HPDE6-E6E7 (cell line): ENCODE data around the gene TSPY9.
"Not testable (repeated sequence)": the region's sequence is repeated elsewhere in the genome, so short reads cannot be mapped to it uniquely, and the experiment has no call there.

Experiments used
- DNase-seq: peaks from one replicate; pipeline ENCODE4 v3.0.0; 2011; ENCODE audit warnings: missing footprints; ENCODE audit errors: extremely low spot score

The TSPY9 gene

GRCh38 chrY:9486967-9487366, at the start of gene TSPY9:
Gene TSPY9 (plus strand): TSS chrY:9487267. CDS start chrY:9487313, 46 bp downstream.
- not testable (repeated sequence) for DNase-seq

- not testable (repeated sequence) for DNase-seq
Observed at GRCh38 chrY:9466655-9467054, 20.4 kb upstream of the TSPY9 start, which contains the start of gene TSPY1. Gene TSPY1 (plus strand): TSS chrY:9466955. CDS start chrY:9467001, 46 bp downstream.

DNA sequence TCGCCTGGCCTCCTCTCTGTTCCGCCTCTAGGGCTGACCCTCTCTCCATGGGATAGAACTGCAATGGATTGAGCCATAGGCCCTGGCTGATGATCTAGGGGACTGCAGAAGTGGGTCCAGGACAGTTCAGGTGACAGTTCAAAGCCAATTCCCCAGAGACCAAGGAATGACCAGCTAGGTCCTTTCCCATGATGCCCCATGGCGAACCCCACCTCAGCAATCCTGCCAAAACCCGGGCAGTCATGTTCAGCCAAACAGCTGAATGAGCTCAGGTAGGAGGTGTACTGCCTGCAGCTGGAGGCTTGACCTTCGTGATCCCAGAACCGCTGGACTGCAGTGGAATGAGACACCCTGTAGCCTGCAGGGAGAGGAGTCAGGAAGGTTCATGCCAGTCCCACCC, 17.3 kb downstream of the TSPY9 start:
- DNase-seq, result not testable (repeated sequence)

GRCh38 chrY:9516287-9516686, 29.2 kb downstream of the TSPY9 start:
- DNase-seq, result not testable (repeated sequence)

DNA sequence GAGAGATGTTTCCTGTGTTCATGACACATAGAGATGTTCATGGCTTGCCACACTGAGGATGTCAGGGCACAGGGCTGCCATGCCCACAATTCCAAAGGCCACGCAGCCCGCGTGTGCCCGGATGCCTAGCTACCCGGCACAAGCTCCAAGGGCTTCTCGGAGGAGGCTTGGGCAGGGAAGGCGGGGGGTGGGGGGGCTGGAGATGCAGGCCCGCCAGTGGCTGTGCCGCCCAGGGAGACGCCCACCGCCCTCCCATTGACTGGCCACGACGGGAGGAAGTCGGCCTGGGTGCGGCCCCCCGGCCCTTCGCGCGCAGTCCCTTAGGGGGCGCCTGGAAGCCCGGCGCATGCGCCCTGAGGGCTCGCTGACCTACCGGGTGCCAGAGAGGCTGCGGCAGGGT, 40.5 kb downstream of the TSPY9 start, which contains the start of gene TSPY10:
Gene TSPY10 (plus strand): TSS at position 301 of the 400 bp plus-strand sequence. CDS start 46 bp downstream, at position 347.
- DNase-seq, result not testable (repeated sequence)
